ENCODE results near the gene ATE1. TPM values are rescaled to one million over a fixed set of nuclear protein-coding genes. Genes with fewer than 3 reads are reported as not detected.

Gene ATE1
- total RNA-seq, 1 experiment from 2014 or later, result 40.4 TPM

GRCh38 chr10:121812031-121812430 lies 115.8 kb downstream of the ATE1 start:
- ChIA-PET POLR2A (interaction anchor here (0.7 kb wide), 1 partner anchor 305 kb away, joined by 3 read pairs; no protein-coding TSS in a partner anchor), CTCF (interaction anchor here (4.4 kb wide), 1 partner anchor 12 kb away, joined by 18 read pairs; no protein-coding TSS in a partner anchor)
- intact Hi-C loops (cut with micrococcal nuclease), result no loop called here
- H3K36me3 Mint-ChIP-seq (ENCODE audit: insufficient read depth, unreplicated experiment), result no peaks in the 10 kb centered on the region
- no peak for DNase-seq (ENCODE audit: unreplicated experiment)
- H3K27ac Mint-ChIP-seq (ENCODE audit: low read depth, unreplicated experiment), result no peak overlapping the region
- no peaks in the 10 kb centered on the region for H3K27me3 Mint-ChIP-seq (ENCODE audit: insufficient read depth, unreplicated experiment)
- H3K4me1 Mint-ChIP-seq (ENCODE audit: insufficient read depth, unreplicated experiment), result no peaks in the 10 kb centered on the region
- no peaks in the 10 kb centered on the region for H3K9me3 Mint-ChIP-seq (ENCODE audit: unreplicated experiment)
- no peak for TF ChIP-seq CTCF (IDR thresholded peaks at IDR 0.05; ENCODE audit: unreplicated experiment)
- no TSS peak for BruUV-seq (replicated peaks)
- H3K4me3 Mint-ChIP-seq (ENCODE audit: unreplicated experiment), result no peak overlapping the region

- POLR2A ChIA-PET, result no interaction called here
- Mint-ChIP-seq H3K36me3 (ENCODE audit: insufficient read depth, unreplicated experiment) (no peaks in the 10 kb centered on the region), H3K4me1 (ENCODE audit: insufficient read depth, unreplicated experiment) (no peaks in the 10 kb centered on the region), H3K4me3 (ENCODE audit: unreplicated experiment) (no peak overlapping the region), H3K9me3 (ENCODE audit: unreplicated experiment) (no peaks in the 10 kb centered on the region), H3K27me3 (ENCODE audit: insufficient read depth, unreplicated experiment) (no peaks in the 10 kb centered on the region), H3K27ac (ENCODE audit: low read depth, unreplicated experiment) (no peak overlapping the region)
- BruUV-seq (replicated peaks), result no TSS peak
- no peak for DNase-seq (ENCODE audit: unreplicated experiment)
- CTCF ChIA-PET, result interaction anchor here (4.4 kb wide), 1 partner anchor 13 kb away, joined by 18 read pairs; no protein-coding TSS in a partner anchor
- intact Hi-C loops (cut with micrococcal nuclease), result no loop called here
- TF ChIP-seq CTCF (IDR thresholded peaks at IDR 0.05; ENCODE audit: unreplicated experiment), result no peak
Observed at GRCh38 chr10:121811386-121811785, 116.4 kb downstream of the ATE1 start.

- CTCF ChIA-PET, result no interaction called here
- Mint-ChIP-seq H3K36me3 (ENCODE audit: insufficient read depth, unreplicated experiment) (no peaks in the 10 kb centered on the region), H3K4me1 (ENCODE audit: insufficient read depth, unreplicated experiment) (no peaks in the 10 kb centered on the region), H3K9me3 (ENCODE audit: unreplicated experiment) (no peaks in the 10 kb centered on the region), H3K27ac (ENCODE audit: low read depth, unreplicated experiment) (no peak overlapping the region), H3K27me3 (ENCODE audit: insufficient read depth, unreplicated experiment) (no peaks in the 10 kb centered on the region), H3K4me3 (ENCODE audit: unreplicated experiment) (no peak overlapping the region)
- TF ChIP-seq CTCF (IDR thresholded peaks at IDR 0.05; ENCODE audit: unreplicated experiment), result no peak
- no TSS peak for BruUV-seq (replicated peaks)
- POLR2A ChIA-PET, result no interaction called here
- intact Hi-C loops (cut with micrococcal nuclease), result no loop called here
- no peak for DNase-seq (ENCODE audit: unreplicated experiment)
Observed at GRCh38 chr10:121808835-121809234, 119.0 kb downstream of the ATE1 start.

- CTCF ChIA-PET, result interaction anchor here (0.6 to 2.8 kb wide), 6 partner anchors 17 to 953 kb away, joined by 3 to 11 read pairs (median 3); no protein-coding TSS in a partner anchor
- Mint-ChIP-seq H3K27me3 (ENCODE audit: insufficient read depth, unreplicated experiment) (no peaks in the 10 kb centered on the region), H3K4me1 (ENCODE audit: insufficient read depth, unreplicated experiment) (no peaks in the 10 kb centered on the region), H3K9me3 (ENCODE audit: unreplicated experiment) (no peaks in the 10 kb centered on the region), H3K4me3 (ENCODE audit: unreplicated experiment) (no peak overlapping the region), H3K27ac (ENCODE audit: low read depth, unreplicated experiment) (no peak overlapping the region), H3K36me3 (ENCODE audit: insufficient read depth, unreplicated experiment) (peaks cover 7% of the 10 kb centered on the region)
- no peak for TF ChIP-seq CTCF (IDR thresholded peaks at IDR 0.05; ENCODE audit: unreplicated experiment)
- DNase-seq (ENCODE audit: unreplicated experiment), result no peak
- POLR2A ChIA-PET, result interaction anchor here (1.0 kb wide), 1 partner anchor 15 kb away, joined by 3 read pairs; no protein-coding TSS in a partner anchor
- intact Hi-C loops (cut with micrococcal nuclease), result no loop called here
- BruUV-seq (replicated peaks), result no TSS peak
Observed at GRCh38 chr10:121804460-121804859, 123.4 kb downstream of the ATE1 start.
